OCI-LY3 (cell line): ENCODE data around the gene WBP1.
"Not testable (repeated sequence)": the region's sequence is repeated elsewhere in the genome, so short reads cannot be mapped to it uniquely, and the experiment has no call there.

Source experiments
- H2AFZ ChIP-seq: fragments of 200-600, 300-600 bp; shearing (Covaris generic); 2 replicates; pipeline ENCODE4 v1.6.0; 2014; ENCODE audit warnings: antibody characterized with exemption, low read depth, low read length
- H3K27ac ChIP-seq: fragments of 200-600, 300-600 bp; sonication (generic); 2 replicates; pipeline ENCODE4 v1.5.1; 2014; ENCODE audit warnings: mild to moderate bottlenecking, low read length, moderate library complexity, mixed read lengths
- H3K27me3 ChIP-seq: fragments of 200-600, 300-600 bp; sonication (generic); 2 replicates; pipeline ENCODE4 v1.6.1; 2014; ENCODE audit warnings: low read depth, low read length, mixed read lengths
- H3K36me3 ChIP-seq: fragments of 200-600, 300-600 bp; sonication (generic); replicated peaks from 2 replicates; pipeline ENCODE3; 2014; ENCODE audit warnings: low read depth, low read length, mixed read lengths
- H3K4me1 ChIP-seq: fragments of 300-600, 200-600 bp; sonication (generic); 2 replicates; pipeline ENCODE4 v1.6.1; 2014; ENCODE audit warnings: low read length, mixed read lengths
- H3K4me2 ChIP-seq: fragments of 200-600, 300-600 bp; sonication (generic); 2 replicates; pipeline ENCODE4 v1.6.1; 2014; ENCODE audit warnings: low read length, mixed read lengths
- H3K4me3 ChIP-seq: fragments of 300-600, 200-600 bp; sonication (generic); 2 replicates; pipeline ENCODE4 v1.5.1; 2014; ENCODE audit warnings: antibody characterized with exemption, mild to moderate bottlenecking, low read length, moderate library complexity
- H3K79me2 ChIP-seq: fragments of 300-600, 200-600 bp; shearing (Covaris generic); 2 replicates; pipeline ENCODE4 v1.6.1; 2014; ENCODE audit warnings: mild to moderate bottlenecking, low read length, mixed read lengths
- H3K9ac ChIP-seq: fragments of 300-600, 200-600 bp; shearing (Covaris generic); 2 replicates; pipeline ENCODE4 v1.6.0; 2014; ENCODE audit warnings: mild to moderate bottlenecking, low read length, moderate library complexity
- H3K9me3 ChIP-seq: fragments of 200-600, 300-600 bp; shearing (Covaris generic); 2 replicates; pipeline ENCODE4 v1.6.1; 2014; ENCODE audit warnings: low read length, mixed read lengths; ENCODE audit not compliant: insufficient read depth
- H4K20me1 ChIP-seq: fragments of 200-600, 300-600 bp; sonication (generic); 2 replicates; pipeline ENCODE4 v1.6.1; 2016; ENCODE audit warnings: low read length, mixed read lengths; ENCODE audit not compliant: insufficient read depth
- EZH2phosphoT487 ChIP-seq: fragments of 200-600 bp; shearing (Covaris generic); IDR thresholded peaks from 2 replicates; pipeline ENCODE4 v1.6.1; 2018; ENCODE audit warnings: antibody characterized with exemption, mixed run types, low read depth
- TF ChIP-seq, protein P1 (sequence below): fragments of 200-600, 300-600 bp; sonication (generic); IDR thresholded peaks from 2 replicates; pipeline ENCODE4 v1.5.1; 2014; ENCODE audit warnings: antibody characterized with exemption, low read length, low read depth

WBP1 gene

DNA sequence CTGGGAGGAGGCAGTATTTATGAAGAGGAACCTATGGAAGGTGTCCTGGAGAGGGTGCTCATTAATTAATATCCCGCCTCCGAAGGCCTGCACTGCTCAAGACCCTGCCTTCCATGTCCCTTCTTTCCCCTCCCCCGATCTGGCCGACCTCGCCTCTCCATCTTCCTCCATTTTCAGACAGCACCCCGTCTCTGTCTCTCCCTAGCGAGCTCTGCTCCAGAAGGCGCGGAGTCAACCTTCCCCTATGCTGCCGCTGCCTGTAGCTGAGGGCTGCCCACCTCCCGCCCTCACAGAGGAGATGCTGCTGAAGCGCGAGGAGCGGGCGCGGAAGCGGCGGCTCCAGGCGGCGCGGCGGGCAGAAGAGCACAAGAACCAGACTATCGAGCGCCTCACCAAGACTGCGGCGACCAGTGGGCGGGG, 1.1 kb upstream of the WBP1 start:
- Histone ChIP-seq H4K20me1 (no peaks in the 10 kb centered on the region), H3K36me3 (peaks cover 13% of the 10 kb centered on the region), H3K4me2 (peak overlapping the region; percentile 93), H3K9me3 (no peaks in the 10 kb centered on the region), H2AFZ (peak overlapping the region; percentile 42; the same call in 1 of the 2 replicates), H3K4me1 (peaks cover 23% of the 10 kb centered on the region), H3K27ac (peak overlapping the region; percentile 91), H3K4me3 (peak overlapping the region; percentile 84), H3K9ac (peak overlapping the region; percentile 93), H3K79me2 (peaks cover 20% of the 10 kb centered on the region), H3K27me3 (no peaks in the 10 kb centered on the region)
- TF ChIP-seq, protein P1, sequence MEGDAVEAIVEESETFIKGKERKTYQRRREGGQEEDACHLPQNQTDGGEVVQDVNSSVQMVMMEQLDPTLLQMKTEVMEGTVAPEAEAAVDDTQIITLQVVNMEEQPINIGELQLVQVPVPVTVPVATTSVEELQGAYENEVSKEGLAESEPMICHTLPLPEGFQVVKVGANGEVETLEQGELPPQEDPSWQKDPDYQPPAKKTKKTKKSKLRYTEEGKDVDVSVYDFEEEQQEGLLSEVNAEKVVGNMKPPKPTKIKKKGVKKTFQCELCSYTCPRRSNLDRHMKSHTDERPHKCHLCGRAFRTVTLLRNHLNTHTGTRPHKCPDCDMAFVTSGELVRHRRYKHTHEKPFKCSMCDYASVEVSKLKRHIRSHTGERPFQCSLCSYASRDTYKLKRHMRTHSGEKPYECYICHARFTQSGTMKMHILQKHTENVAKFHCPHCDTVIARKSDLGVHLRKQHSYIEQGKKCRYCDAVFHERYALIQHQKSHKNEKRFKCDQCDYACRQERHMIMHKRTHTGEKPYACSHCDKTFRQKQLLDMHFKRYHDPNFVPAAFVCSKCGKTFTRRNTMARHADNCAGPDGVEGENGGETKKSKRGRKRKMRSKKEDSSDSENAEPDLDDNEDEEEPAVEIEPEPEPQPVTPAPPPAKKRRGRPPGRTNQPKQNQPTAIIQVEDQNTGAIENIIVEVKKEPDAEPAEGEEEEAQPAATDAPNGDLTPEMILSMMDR = no peak
- TF ChIP-seq EZH2phosphoT487 = no peak

DNA sequence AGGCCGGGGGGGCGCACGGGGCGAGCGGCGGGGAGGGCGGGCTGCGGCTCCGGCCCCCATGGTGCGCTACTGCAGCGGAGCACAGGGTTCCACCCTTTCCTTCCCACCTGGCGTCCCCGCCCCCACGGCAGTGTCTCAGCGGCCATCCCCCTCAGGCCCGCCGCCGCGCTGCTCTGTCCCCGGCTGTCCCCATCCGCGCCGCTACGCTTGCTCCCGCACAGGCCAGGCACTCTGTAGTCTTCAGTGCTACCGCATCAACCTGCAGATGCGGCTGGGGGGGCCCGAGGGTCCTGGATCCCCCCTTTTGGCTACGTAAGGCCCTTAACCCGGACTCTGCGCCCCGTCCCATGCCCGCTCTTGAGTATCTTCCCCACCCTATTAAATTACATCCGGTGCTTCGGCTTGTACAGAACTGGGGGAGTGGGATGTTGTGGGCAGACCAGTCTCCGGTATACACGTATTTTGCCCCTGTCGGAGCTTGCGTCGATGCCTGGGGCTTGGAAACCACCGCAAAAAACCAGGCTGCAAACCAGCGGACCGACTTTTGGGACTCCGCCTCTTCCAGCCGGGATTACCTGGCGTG, 598 bp upstream of the WBP1 start:
- Histone ChIP-seq H3K27me3 (no peaks in the 10 kb centered on the region), H3K4me1 (peaks cover 23% of the 10 kb centered on the region), H4K20me1 (no peaks in the 10 kb centered on the region), H3K36me3 (peaks cover 18% of the 10 kb centered on the region), H3K27ac (peak overlapping the region; percentile 91), H3K4me2 (peak overlapping the region; percentile 93), H3K4me3 (peak overlapping the region; percentile 84), H3K9me3 (no peaks in the 10 kb centered on the region), H3K9ac (peak overlapping the region; percentile 93), H3K79me2 (peaks cover 20% of the 10 kb centered on the region), H2AFZ (peak overlapping the region; percentile 74)
- no peak for TF ChIP-seq EZH2phosphoT487
- TF ChIP-seq, protein P1 = no peak

DNA sequence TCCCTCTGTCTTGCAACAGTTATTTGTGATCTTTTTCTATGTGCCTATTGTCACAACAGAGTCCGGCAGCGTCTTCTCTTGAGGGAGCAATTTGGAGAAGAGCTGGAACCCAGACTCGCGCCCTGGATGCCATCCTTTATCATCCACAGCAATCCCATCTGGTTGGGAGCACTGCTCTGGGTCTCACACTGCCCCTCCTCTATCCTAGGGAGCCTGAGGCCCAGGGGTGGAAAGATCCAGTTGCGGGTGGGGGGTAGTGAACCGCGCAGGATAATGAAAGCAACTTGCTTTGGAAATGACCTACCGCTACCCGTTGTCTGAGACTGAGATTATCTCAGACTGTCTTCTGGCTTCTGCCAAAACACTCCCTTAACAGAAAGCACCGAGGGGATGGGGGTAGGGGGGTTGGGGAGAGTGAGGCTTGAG, 713 bp downstream of the WBP1 start:
- Histone ChIP-seq H3K36me3 (peaks cover 24% of the 10 kb centered on the region), H3K9me3 (no peaks in the 10 kb centered on the region), H2AFZ (no peak overlapping the region), H3K4me1 (peaks cover 25% of the 10 kb centered on the region), H3K4me3 (peak overlapping the region; percentile 84), H3K9ac (peak overlapping the region; percentile 73), H3K79me2 (peaks cover 25% of the 10 kb centered on the region), H3K27me3 (no peaks in the 10 kb centered on the region), H3K4me2 (peak overlapping the region; percentile 93), H4K20me1 (no peaks in the 10 kb centered on the region), H3K27ac (no peak overlapping the region)
- TF ChIP-seq EZH2phosphoT487 = no peak
- TF ChIP-seq, protein P1 = no peak

DNA sequence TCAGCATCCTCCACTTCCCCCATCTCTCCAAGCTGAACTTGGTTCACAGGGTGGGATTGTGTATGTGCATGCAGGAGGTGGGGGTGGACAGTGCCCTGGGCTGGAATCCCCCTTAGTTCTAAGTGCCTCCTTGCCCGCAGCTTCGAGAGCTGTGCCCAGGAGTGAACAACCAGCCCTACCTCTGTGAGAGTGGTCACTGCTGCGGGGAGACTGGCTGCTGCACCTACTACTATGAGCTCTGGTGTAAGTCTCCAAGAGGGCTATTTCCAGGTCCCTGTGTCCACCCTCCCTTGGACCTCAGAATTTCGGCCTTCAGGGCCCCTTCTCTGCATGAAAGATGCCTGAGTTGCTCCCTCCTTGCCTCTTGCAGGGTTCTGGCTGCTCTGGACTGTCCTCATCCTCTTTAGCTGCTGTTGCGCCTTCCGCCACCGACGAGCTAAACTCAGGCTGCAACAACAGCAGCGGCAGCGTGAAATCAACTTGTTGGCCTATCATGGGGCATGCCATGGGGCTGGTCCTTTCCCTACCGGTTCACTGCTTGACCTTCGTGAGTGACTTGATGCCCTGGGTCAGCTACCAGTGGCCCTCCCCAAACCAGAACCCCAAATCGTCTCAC, 1.4 kb downstream of the WBP1 start:
- H3K27ac ChIP-seq, H3K9ac ChIP-seq, H4K20me1 ChIP-seq, H3K9me3 ChIP-seq, H3K27me3 ChIP-seq, H2AFZ ChIP-seq: not testable (repeated sequence)
- Histone ChIP-seq H3K4me1 (peaks cover 25% of the 10 kb centered on the region), H3K4me3 (peak overlapping the region; percentile 84), H3K36me3 (peaks cover 24% of the 10 kb centered on the region), H3K4me2 (peak overlapping the region; percentile 93), H3K79me2 (peaks cover 31% of the 10 kb centered on the region)

DNA sequence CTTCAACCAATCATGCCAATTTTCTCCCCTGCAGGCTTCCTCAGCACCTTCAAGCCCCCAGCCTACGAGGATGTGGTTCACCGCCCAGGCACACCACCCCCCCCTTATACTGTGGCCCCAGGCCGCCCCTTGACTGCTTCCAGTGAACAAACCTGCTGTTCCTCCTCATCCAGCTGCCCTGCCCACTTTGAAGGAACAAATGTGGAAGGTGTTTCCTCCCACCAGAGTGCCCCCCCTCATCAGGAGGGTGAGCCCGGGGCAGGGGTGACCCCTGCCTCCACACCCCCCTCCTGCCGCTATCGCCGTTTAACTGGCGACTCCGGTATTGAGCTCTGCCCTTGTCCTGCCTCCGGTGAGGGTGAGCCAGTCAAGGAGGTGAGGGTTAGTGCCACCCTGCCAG, 1.9 kb downstream of the WBP1 start:
- peaks cover 25% of the 10 kb centered on the region for H3K4me1 ChIP-seq
- not testable (repeated sequence) for H2AFZ ChIP-seq, H3K4me2 ChIP-seq, H3K9ac ChIP-seq, H3K4me3 ChIP-seq, H4K20me1 ChIP-seq, H3K27ac ChIP-seq, H3K9me3 ChIP-seq, H3K27me3 ChIP-seq
- peaks cover 37% of the 10 kb centered on the region for H3K79me2 ChIP-seq
- H3K36me3 ChIP-seq = peaks cover 24% of the 10 kb centered on the region
